Endodermal cell (in vitro differentiated cells): ENCODE data around the gene KCNS3. TPM values are rescaled to one million over a fixed set of nuclear protein-coding genes. Genes with fewer than 3 reads are reported as not detected.
A peak's percentile ranks its signal among the peaks of the same experiment; 100 is the strongest.

ENCODE experiments used
- DNase-seq: peaks from one replicate; pipeline ENCODE4 v3.0.0-alpha.2; 2017
- H3K27ac ChIP-seq: 2 replicates; pipeline ENCODE4 v1.5.1; 2013; ENCODE audit warnings: mild to moderate bottlenecking, low read depth, low read length, moderate library complexity
- H3K27me3 ChIP-seq: 2 replicates; pipeline ENCODE4 v1.6.1; 2013; ENCODE audit warnings: mild to moderate bottlenecking, low read length, moderate library complexity; ENCODE audit not compliant: insufficient read depth, control insufficient read depth, poor library complexity, severe bottlenecking
- H3K36me3 ChIP-seq: 2 replicates; pipeline ENCODE4 v1.7.0; 2013; ENCODE audit warnings: mild to moderate bottlenecking, low read length, moderate library complexity; ENCODE audit not compliant: control insufficient read depth, insufficient read depth
- H3K4me1 ChIP-seq: one replicate; pipeline ENCODE4 v1.7.0; 2013; ENCODE audit warnings: low read length; ENCODE audit not compliant: control insufficient read depth, insufficient read depth
- H3K4me3 ChIP-seq: 2 replicates; pipeline ENCODE4 v1.5.1; 2013; ENCODE audit warnings: mild to moderate bottlenecking, low read length, moderate library complexity
- H3K9ac ChIP-seq: 2 replicates; pipeline ENCODE4 v1.6.1; 2013; ENCODE audit warnings: mild to moderate bottlenecking, low read length, moderate library complexity; ENCODE audit not compliant: poor library complexity, severe bottlenecking; ENCODE audit errors: extremely low read depth
- H3K9me3 ChIP-seq: 2 replicates; pipeline ENCODE4 v1.6.1; 2013; ENCODE audit warnings: mild to moderate bottlenecking, low read length, moderate library complexity; ENCODE audit not compliant: control insufficient read depth
- H3K27ac Mint-ChIP-seq: 2 replicates; pipeline ENCODE4 v1.8.0; 2020; ENCODE audit warnings: mixed read lengths
- H3K27me3 Mint-ChIP-seq: 2 replicates; pipeline ENCODE4 v1.8.0; 2021; ENCODE audit warnings: mild to moderate bottlenecking, mixed read lengths; ENCODE audit not compliant: insufficient read depth
- H3K36me3 Mint-ChIP-seq: 2 replicates; pipeline ENCODE4 v1.8.0; 2020; ENCODE audit warnings: low read depth, mixed read lengths
- H3K4me1 Mint-ChIP-seq: 2 replicates; pipeline ENCODE4 v1.8.0; 2020; ENCODE audit warnings: mixed read lengths
- H3K4me3 Mint-ChIP-seq: 2 replicates; pipeline ENCODE4 v1.8.0; 2020; ENCODE audit warnings: mild to moderate bottlenecking, moderate library complexity, mixed read lengths
- H3K9me3 Mint-ChIP-seq: 2 replicates; pipeline ENCODE4 v1.8.0; 2020; ENCODE audit warnings: mild to moderate bottlenecking, mixed read lengths
- CTCF ChIP-seq: fragments of 200-600 bp; sonication (generic); conservative IDR thresholded peaks from 2 replicates; pipeline ENCODE4 v1.5.0; 2021; ENCODE audit warnings: antibody characterized with exemption, mild to moderate bottlenecking
- WGBS, 2 experiments: methylation state at CpG; one replicate each; pipeline versions ENCODE4 v1.1.5 to v1.1.7; 2013; ENCODE audit warnings: missing lambda C conversion rate in 2 of 2, mixed read lengths in 1 of 2; ENCODE audit not compliant: insufficient coverage in 1 of 2, insufficient read length in 1 of 2; 5-methylcytosine and 5-hydroxymethylcytosine counted together
- total RNA-seq, 2 donors: library from RNA; stranded (reverse); fragmentation: NEBNext Ultra II Directional in 1 of 2; extraction: Animal tissue kit (Norgen Biotek cat#: 25700) in 1 of 2; gene quantifications; 2 replicates in 1 of 2; 3 replicates in 1 of 2; pipeline ENCODE4 v1.2.1, GENCODE V29; 2021

Gene KCNS3
- total RNA-seq, 2 donors from 2014 or later: 10.7 to 11.1 TPM

GRCh38 chr2:17918789-17919188 is 40.3 kb downstream of the KCNS3 start:
- peak; percentile 62 for DNase-seq
- no peaks in the 10 kb centered on the region for H3K27me3 ChIP-seq
- peaks cover 3% of the 10 kb centered on the region for H3K9me3 ChIP-seq
- H3K36me3 ChIP-seq: no peaks in the 10 kb centered on the region
- H3K27ac Mint-ChIP-seq: no peak overlapping the region
- peaks cover 27% of the 10 kb centered on the region for H3K4me1 Mint-ChIP-seq
- H3K4me1 ChIP-seq: peaks cover 6% of the 10 kb centered on the region
- H3K9me3 Mint-ChIP-seq: no peaks in the 10 kb centered on the region
- no peaks in the 10 kb centered on the region for H3K27me3 Mint-ChIP-seq
- TF ChIP-seq CTCF: peak; percentile 67
- no peak overlapping the region for H3K27ac ChIP-seq
- H3K9ac ChIP-seq: no peak overlapping the region
- H3K4me3 ChIP-seq: no peak overlapping the region
- 45 to 71% methylated on average over 1 of the region's 1 CpG for WGBS, 2 experiments
- no peak overlapping the region for H3K4me3 Mint-ChIP-seq
- no peaks in the 10 kb centered on the region for H3K36me3 Mint-ChIP-seq

- no peaks in the 10 kb centered on the region for H3K27me3 ChIP-seq
- peaks cover 25% of the 10 kb centered on the region for H3K9me3 ChIP-seq
- Mint-ChIP-seq H3K9me3 (peaks cover 28% of the 10 kb centered on the region), H3K4me3 (no peak overlapping the region), H3K4me1 (peaks cover 23% of the 10 kb centered on the region), H3K27me3 (no peaks in the 10 kb centered on the region), H3K27ac (no peak overlapping the region), H3K36me3 (peaks cover 32% of the 10 kb centered on the region)
- no peak overlapping the region for H3K9ac ChIP-seq
- no peak overlapping the region for H3K4me3 ChIP-seq
- H3K27ac ChIP-seq: no peak overlapping the region
- WGBS, 2 experiments: 88 to 91% methylated on average over 3 to 4 of the region's 4 CpGs
- H3K36me3 ChIP-seq: no peaks in the 10 kb centered on the region
- H3K4me1 ChIP-seq: no peaks in the 10 kb centered on the region
- no peak for DNase-seq
- TF ChIP-seq CTCF: no peak
Measured at GRCh38 chr2:17930773-17931172, 52.3 kb downstream of the KCNS3 start.

GRCh38 chr2:17933256-17933655 is 54.8 kb downstream of the KCNS3 start:
- no peak for TF ChIP-seq CTCF
- no peaks in the 10 kb centered on the region for H3K36me3 ChIP-seq
- H3K27ac ChIP-seq: no peak overlapping the region
- H3K9me3 Mint-ChIP-seq: peaks cover 13% of the 10 kb centered on the region
- no peak overlapping the region for H3K4me3 ChIP-seq
- 83 to 94% methylated on average over 2 to 3 of the region's 3 CpGs for WGBS, 2 experiments
- H3K27me3 Mint-ChIP-seq: no peaks in the 10 kb centered on the region
- no peaks in the 10 kb centered on the region for H3K27me3 ChIP-seq
- no peak overlapping the region for H3K4me3 Mint-ChIP-seq
- H3K36me3 Mint-ChIP-seq: peaks cover 19% of the 10 kb centered on the region
- H3K27ac Mint-ChIP-seq: no peak overlapping the region
- H3K4me1 Mint-ChIP-seq: peaks cover 29% of the 10 kb centered on the region
- DNase-seq: no peak
- no peak overlapping the region for H3K9ac ChIP-seq
- peaks cover 10% of the 10 kb centered on the region for H3K9me3 ChIP-seq
- H3K4me1 ChIP-seq: no peaks in the 10 kb centered on the region
